Measurements from ENCODE around the gene ERCC1.

ERCC1 gene

DNA sequence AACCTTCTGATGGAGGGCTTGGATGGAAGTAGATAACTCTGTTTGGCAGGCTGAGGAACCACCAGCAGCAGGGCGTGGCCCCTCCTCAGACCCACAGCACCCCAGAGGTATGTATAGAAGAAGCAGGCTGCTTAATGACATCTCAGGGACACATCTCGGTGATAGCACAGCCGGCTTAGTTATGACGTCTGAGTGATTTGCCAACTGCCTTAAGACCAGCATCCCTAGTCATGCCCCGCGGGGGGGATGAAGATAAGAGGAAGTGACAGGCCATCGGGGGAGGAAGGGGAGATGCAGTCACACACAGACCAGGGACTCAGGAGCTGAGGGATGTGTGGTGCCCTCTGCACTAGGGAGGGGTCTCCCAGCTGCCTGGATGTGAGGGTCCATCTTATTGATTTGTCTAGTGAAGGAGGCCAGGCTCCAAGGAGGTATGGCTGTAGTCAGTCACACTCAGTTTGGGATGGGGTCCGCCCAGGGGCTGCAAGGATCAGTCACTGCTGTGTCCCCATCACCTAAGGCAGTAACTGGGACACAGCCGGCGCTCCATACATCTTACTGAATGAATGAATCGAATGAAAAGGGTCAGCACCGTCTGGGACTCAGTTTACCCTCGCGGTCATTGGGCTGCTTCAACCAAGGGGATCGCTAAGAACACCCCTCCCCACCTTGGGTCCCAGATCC, 19.2 kb upstream of the ERCC1 start:
- in situ Hi-C loops (cut with MboI; ENCODE audit: low pct_unique_long_range_greater_than_20kb, low sequenced_read_pairs, unreplicated experiment) = loop anchor here (5.0 kb wide), 1 partner anchor 34 kb away; no protein-coding TSS in a partner anchor
- DNase-seq (ENCODE audit: low spot score) = peak; percentile 55
- TF ChIP-seq, protein P1, sequence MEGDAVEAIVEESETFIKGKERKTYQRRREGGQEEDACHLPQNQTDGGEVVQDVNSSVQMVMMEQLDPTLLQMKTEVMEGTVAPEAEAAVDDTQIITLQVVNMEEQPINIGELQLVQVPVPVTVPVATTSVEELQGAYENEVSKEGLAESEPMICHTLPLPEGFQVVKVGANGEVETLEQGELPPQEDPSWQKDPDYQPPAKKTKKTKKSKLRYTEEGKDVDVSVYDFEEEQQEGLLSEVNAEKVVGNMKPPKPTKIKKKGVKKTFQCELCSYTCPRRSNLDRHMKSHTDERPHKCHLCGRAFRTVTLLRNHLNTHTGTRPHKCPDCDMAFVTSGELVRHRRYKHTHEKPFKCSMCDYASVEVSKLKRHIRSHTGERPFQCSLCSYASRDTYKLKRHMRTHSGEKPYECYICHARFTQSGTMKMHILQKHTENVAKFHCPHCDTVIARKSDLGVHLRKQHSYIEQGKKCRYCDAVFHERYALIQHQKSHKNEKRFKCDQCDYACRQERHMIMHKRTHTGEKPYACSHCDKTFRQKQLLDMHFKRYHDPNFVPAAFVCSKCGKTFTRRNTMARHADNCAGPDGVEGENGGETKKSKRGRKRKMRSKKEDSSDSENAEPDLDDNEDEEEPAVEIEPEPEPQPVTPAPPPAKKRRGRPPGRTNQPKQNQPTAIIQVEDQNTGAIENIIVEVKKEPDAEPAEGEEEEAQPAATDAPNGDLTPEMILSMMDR (IDR thresholded peaks at IDR 0.05; ENCODE audit: extremely low read depth, insufficient read depth, missing control alignments) = no peak

DNA sequence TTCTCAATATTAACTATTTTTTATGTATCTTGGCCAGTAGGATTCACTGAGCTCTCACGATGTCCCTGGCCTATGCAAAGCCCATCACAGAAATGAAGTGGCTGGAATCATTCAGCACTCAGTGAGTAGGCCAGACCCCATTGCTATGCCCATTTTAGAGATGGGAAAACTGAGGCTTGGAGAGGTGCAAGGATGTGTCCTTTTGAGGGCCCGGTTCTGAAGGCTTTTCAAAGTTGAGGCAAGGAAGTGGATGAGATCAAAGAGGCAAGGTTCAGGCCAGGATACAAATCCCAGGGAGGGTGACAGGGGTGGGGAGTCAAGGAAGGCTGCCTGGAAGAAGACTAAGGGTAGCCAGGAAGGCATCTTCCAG, 18.7 kb upstream of the ERCC1 start:
- TF ChIP-seq, protein P1 (IDR thresholded peaks at IDR 0.05; ENCODE audit: extremely low read depth, insufficient read depth, missing control alignments) = no peak
- DNase-seq (ENCODE audit: low spot score) = no peak
- in situ Hi-C loops (cut with MboI; ENCODE audit: low pct_unique_long_range_greater_than_20kb, low sequenced_read_pairs, unreplicated experiment) = loop anchor here (5.0 kb wide), 1 partner anchor 35 kb away; no protein-coding TSS in a partner anchor

DNA sequence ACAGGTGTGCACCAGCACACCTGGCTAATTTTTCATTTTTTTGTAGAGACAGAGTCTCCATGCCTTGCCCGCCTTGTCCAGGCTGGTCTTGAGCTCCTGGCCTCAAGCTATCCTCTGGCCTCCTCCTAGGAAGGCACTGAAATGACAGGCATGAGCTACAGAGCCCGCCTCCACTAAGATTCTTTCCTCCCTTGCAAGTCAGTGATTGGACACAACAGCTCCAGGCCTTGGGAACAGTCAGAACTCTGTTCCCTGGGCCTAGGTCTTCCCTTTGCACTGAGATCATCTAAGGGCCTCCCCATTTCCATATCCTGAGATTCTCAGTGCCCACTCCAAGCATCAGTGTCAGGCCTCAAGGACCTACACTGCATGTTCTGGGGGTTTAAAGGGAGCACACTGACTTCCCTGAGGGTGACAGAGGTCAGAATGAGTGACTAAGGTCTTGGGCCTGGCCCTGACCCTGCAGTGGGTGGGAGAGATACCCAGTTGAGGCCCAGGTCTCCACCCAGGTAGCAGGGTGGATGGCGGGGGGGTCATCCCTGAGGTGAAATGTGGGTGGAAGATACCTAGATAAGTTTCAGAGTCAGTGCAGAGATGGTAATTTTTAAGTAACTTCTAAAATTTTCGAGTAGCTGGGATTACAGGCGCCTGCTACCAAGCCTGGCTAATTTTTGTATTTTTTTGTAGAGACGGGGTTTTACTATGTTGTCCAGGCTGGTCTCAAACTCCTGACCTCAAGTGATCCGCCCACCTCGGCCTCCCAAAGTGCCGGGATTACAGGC, 17.3 kb upstream of the ERCC1 start:
- in situ Hi-C loops (cut with MboI; ENCODE audit: low pct_unique_long_range_greater_than_20kb, low sequenced_read_pairs, unreplicated experiment) = loop anchor here (5.0 kb wide), 1 partner anchor 36 kb away; no protein-coding TSS in a partner anchor
- TF ChIP-seq, protein P1 (IDR thresholded peaks at IDR 0.05; ENCODE audit: extremely low read depth, insufficient read depth, missing control alignments) = no peak
- no peak for DNase-seq (ENCODE audit: low spot score)

DNA sequence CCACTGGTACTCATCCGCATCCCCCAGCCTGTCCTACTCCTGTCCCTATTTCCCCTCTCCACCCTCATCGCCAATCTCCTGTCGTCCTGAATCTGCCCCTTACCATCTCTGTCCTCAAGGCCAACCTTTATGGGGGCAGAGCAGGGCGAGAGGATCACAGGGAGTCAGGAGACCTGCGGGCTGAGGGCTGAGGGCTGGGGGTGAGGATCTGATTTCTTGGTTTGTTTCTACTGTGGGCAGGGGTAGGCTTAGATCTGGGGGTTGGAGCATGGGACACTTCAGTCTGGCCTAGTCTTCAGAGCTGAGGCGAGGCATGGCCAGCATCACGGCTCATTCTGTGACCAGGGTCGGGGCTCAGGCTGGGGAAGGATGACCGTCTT, 16.5 kb upstream of the ERCC1 start:
- in situ Hi-C loops (cut with MboI; ENCODE audit: low pct_unique_long_range_greater_than_20kb, low sequenced_read_pairs, unreplicated experiment) = loop anchor here (5.0 kb wide), 1 partner anchor 37 kb away; no protein-coding TSS in a partner anchor
- TF ChIP-seq, protein P1 (IDR thresholded peaks at IDR 0.05; ENCODE audit: extremely low read depth, insufficient read depth, missing control alignments) = no peak
- DNase-seq (ENCODE audit: low spot score) = peak; percentile 24

DNA sequence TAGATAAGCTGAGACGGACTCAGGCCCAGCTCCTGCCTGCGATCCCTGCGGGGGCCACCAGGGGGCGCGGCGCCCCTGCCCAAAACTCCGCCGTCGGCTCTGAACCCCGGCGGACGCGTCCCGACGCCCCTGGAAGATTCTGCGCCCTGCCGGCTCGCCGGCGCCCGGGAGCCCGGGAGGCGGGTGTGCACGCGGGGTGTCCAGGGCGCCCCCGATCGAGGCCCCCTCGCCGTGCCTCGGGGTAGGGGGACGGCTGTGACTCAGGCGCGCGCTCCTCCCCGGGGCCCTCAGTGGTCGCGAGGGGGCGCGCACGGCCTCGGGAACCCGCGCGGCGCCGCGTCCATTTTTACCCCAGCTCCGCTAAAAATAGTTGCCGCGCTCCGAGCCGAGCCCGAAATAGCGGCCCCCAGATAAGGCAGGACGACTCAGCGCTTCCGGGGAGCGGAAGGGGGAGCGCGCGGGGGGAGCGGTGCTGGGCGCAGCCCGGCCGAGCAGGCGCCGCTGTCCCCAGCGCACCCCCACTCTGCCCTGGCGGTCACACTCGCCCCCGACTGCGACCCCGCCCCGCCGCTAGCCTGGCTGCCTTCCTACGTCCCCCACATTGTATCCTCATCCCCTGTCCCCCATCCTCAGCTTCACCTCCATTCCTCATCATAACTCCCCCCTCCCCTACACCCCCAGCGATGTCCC, 16.0 kb upstream of the ERCC1 start:
- TF ChIP-seq, protein P1 (IDR thresholded peaks at IDR 0.05; ENCODE audit: extremely low read depth, insufficient read depth, missing control alignments) = peak; percentile 91

DNA sequence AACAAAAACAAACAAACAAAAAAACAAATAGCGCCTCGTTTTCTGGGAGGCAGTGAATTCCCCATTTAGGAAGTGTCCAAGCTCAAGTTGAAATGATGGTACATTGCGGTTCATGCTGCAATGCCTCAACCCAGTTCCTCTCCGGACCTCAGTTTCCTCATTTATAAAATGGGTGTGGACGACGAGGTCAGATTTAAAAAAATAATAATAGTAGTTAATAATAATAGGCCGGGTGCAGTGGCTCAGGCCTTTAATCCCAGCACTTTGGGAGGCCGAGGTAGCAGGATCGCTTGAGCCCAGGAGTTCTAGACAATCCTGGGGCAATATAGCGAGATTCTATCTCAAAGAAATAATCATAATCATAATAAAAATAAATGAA, 15.5 kb upstream of the ERCC1 start:
- in situ Hi-C loops (cut with MboI; ENCODE audit: low pct_unique_long_range_greater_than_20kb, low sequenced_read_pairs, unreplicated experiment) = no loop called here
- DNase-seq (ENCODE audit: low spot score) = no peak
- TF ChIP-seq, protein P1 (IDR thresholded peaks at IDR 0.05; ENCODE audit: extremely low read depth, insufficient read depth, missing control alignments) = no peak

More for the DNA sequence above, 16.0 kb upstream of the ERCC1 start:
- DNase-seq (ENCODE audit: low spot score) = peak; percentile 92
- in situ Hi-C loops (cut with MboI; ENCODE audit: low pct_unique_long_range_greater_than_20kb, low sequenced_read_pairs, unreplicated experiment) = loop anchor here (5.0 kb wide), 1 partner anchor 38 kb away; no protein-coding TSS in a partner anchor

Measured in GM13977 (cell line).